Non-pigmented ciliary epithelial cell (primary cell): ENCODE measurements around the gene TYRO3.
"Not testable (repeated sequence)": the region's sequence is repeated elsewhere in the genome, so short reads cannot be mapped to it uniquely, and the experiment has no call there.

Experiments
- DNase-seq: peaks from one replicate; pipeline ENCODE4 v3.0.0-alpha.2; 2010; ENCODE audit warnings: low read depth

The TYRO3 gene

GRCh38 chr15:41574158-41574557 is 15.1 kb downstream of the TYRO3 start:
- DNase-seq: no peak

GRCh38 chr15:41575282-41575681 is 16.3 kb downstream of the TYRO3 start:
- no peak for DNase-seq

- no peak for DNase-seq
Measured at GRCh38 chr15:41577863-41578735, 19.1 kb downstream of the TYRO3 start.

GRCh38 chr15:41578736-41579383 is 19.8 kb downstream of the TYRO3 start:
- DNase-seq: no peak

- no peak for DNase-seq
Measured at GRCh38 chr15:41581110-41581509, 22.1 kb downstream of the TYRO3 start.

- no peak for DNase-seq
Measured at GRCh38 chr15:41583795-41584194, 24.8 kb downstream of the TYRO3 start.

GRCh38 chr15:41584636-41585126 is 25.7 kb downstream of the TYRO3 start:
- DNase-seq: no peak

GRCh38 chr15:41585127-41586047 is 26.4 kb downstream of the TYRO3 start:
- DNase-seq: no peak

- DNase-seq: not testable (repeated sequence)
Measured at GRCh38 chr15:41586531-41587282, 27.7 kb downstream of the TYRO3 start.

- not testable (repeated sequence) for DNase-seq
Measured at GRCh38 chr15:41589018-41589417, 30.0 kb downstream of the TYRO3 start.

GRCh38 chr15:41589571-41589970 is 30.6 kb downstream of the TYRO3 start:
- not testable (repeated sequence) for DNase-seq

- DNase-seq: not testable (repeated sequence)
Measured at GRCh38 chr15:41591217-41591616, 32.2 kb downstream of the TYRO3 start.

- not testable (repeated sequence) for DNase-seq
Measured at GRCh38 chr15:41592718-41593117, 33.7 kb downstream of the TYRO3 start.

- DNase-seq: no peak
Measured at GRCh38 chr15:41594801-41595746, 36.1 kb downstream of the TYRO3 start.

GRCh38 chr15:41596972-41597371 is 38.0 kb downstream of the TYRO3 start:
- no peak for DNase-seq

- no peak for DNase-seq
Measured at GRCh38 chr15:41597787-41598186, 38.8 kb downstream of the TYRO3 start.

- DNase-seq: no peak
Measured at GRCh38 chr15:41599061-41599460, 40.0 kb downstream of the TYRO3 start.

- DNase-seq: no peak
Measured at GRCh38 chr15:41603411-41603935, 44.5 kb downstream of the TYRO3 start.

- DNase-seq: peak; percentile 56
Measured at GRCh38 chr15:41603941-41604911, 45.2 kb downstream of the TYRO3 start.
